H9 (cell line): ENCODE results near the gene GNLY. TPM values are rescaled to one million over a fixed set of nuclear protein-coding genes. Genes with fewer than 3 reads are reported as not detected.

Experiments used
- DNase-seq: peaks from one replicate; pipeline ENCODE4 v3.0.0-alpha.2; 2017
- H2AFZ ChIP-seq: one replicate; pipeline ENCODE4 v1.6.1; 2013; ENCODE audit warnings: mild to moderate bottlenecking, low read length, control low read depth, moderate library complexity
- H2AK5ac ChIP-seq: 2 replicates; pipeline ENCODE4 v1.6.1; 2013; ENCODE audit warnings: low read length, control low read depth, mixed read lengths; ENCODE audit not compliant: insufficient read length
- H2BK120ac ChIP-seq: one replicate; pipeline ENCODE4 v1.6.1; 2013; ENCODE audit warnings: low read depth, mild to moderate bottlenecking, low read length, control low read depth, inconsistent platforms; ENCODE audit not compliant: poor library complexity, severe bottlenecking
- H2BK12ac ChIP-seq: 2 replicates; pipeline ENCODE4 v1.6.1; 2013; ENCODE audit warnings: low read length, control low read depth, mixed read lengths, low read depth; ENCODE audit not compliant: insufficient read length
- H2BK15ac ChIP-seq: 2 replicates; pipeline ENCODE4 v1.6.1; 2013; ENCODE audit warnings: low read depth, low read length, control low read depth
- H2BK20ac ChIP-seq: one replicate; pipeline ENCODE4 v1.6.1; 2013; ENCODE audit warnings: low read depth, mild to moderate bottlenecking, low read length, control low read depth, inconsistent platforms; ENCODE audit not compliant: poor library complexity, severe bottlenecking
- H2BK5ac ChIP-seq: 2 replicates; pipeline ENCODE4 v1.6.1; 2013; ENCODE audit warnings: low read length, control low read depth, mixed read lengths; ENCODE audit not compliant: insufficient read length
- H3K14ac ChIP-seq: 2 replicates; pipeline ENCODE4 v1.6.1; 2013; ENCODE audit warnings: low read length, control low read depth; ENCODE audit not compliant: insufficient read depth
- H3K18ac ChIP-seq: 2 replicates; pipeline ENCODE4 v1.6.1; 2013; ENCODE audit warnings: low read depth, mild to moderate bottlenecking, mixed read lengths, low read length, control low read depth; ENCODE audit not compliant: insufficient read length
- H3K23ac ChIP-seq: 2 replicates; pipeline ENCODE4 v1.6.1; 2013; ENCODE audit warnings: low read length, control low read depth, mixed read lengths, low read depth; ENCODE audit not compliant: insufficient read length
- H3K23me2 ChIP-seq: 2 replicates; pipeline ENCODE4 v1.6.1; 2013; ENCODE audit warnings: low read depth, mild to moderate bottlenecking, mixed read lengths, low read length, control low read depth; ENCODE audit not compliant: insufficient read length, poor library complexity, severe bottlenecking
- H3K27ac ChIP-seq: 2 replicates; pipeline ENCODE4 v1.5.1; 2013; ENCODE audit warnings: low read length, control low read depth, mixed read lengths, low read depth; ENCODE audit not compliant: insufficient read length
- H3K27me3 ChIP-seq: 2 replicates; pipeline ENCODE4 v1.6.1; 2013; ENCODE audit warnings: low read length, control low read depth, inconsistent platforms; ENCODE audit not compliant: insufficient read depth
- H3K4ac ChIP-seq: 2 replicates; pipeline ENCODE4 v1.6.1; 2013; ENCODE audit warnings: low read depth, mild to moderate bottlenecking, control low read depth, inconsistent platforms, low read length, moderate library complexity
- H3K4me1 ChIP-seq: 2 replicates; pipeline ENCODE4 v1.6.1; 2013; ENCODE audit warnings: low read length, control low read depth, inconsistent platforms; ENCODE audit not compliant: insufficient read depth
- H3K4me2 ChIP-seq: 2 replicates; pipeline ENCODE4 v1.6.1; 2013; ENCODE audit warnings: low read length, control low read depth, mixed read lengths; ENCODE audit not compliant: insufficient read length, insufficient read depth
- H3K56ac ChIP-seq: 2 replicates; pipeline ENCODE4 v1.6.1; 2013; ENCODE audit warnings: low read depth, mild to moderate bottlenecking, mixed read lengths, low read length, control low read depth; ENCODE audit not compliant: insufficient read length
- H3K79me1 ChIP-seq: 2 replicates; pipeline ENCODE4 v1.6.1; 2013; ENCODE audit warnings: low read depth, mild to moderate bottlenecking, moderate library complexity, low read length, control low read depth, inconsistent platforms; ENCODE audit not compliant: insufficient read depth, poor library complexity, severe bottlenecking
- H3K79me2 ChIP-seq: 2 replicates; pipeline ENCODE4 v1.6.1; 2013; ENCODE audit warnings: low read length, control low read depth, inconsistent platforms; ENCODE audit not compliant: insufficient read depth
- H3K9ac ChIP-seq: 2 replicates; pipeline ENCODE4 v1.6.1; 2013; ENCODE audit warnings: low read length, control low read depth, mixed read lengths; ENCODE audit not compliant: insufficient read length; ENCODE audit errors: extremely low read depth
- H3K9me3 ChIP-seq: one replicate; pipeline ENCODE4 v1.6.1; 2013; ENCODE audit warnings: low read depth, low read length, inconsistent platforms; ENCODE audit not compliant: control insufficient read depth
- H3T11ph ChIP-seq: one replicate; pipeline ENCODE4 v1.6.1; 2013; ENCODE audit warnings: mild to moderate bottlenecking, low read length, control low read depth, inconsistent platforms
- H4K20me1 ChIP-seq: one replicate; pipeline ENCODE4 v1.6.1; 2013; ENCODE audit not compliant: control insufficient read depth, insufficient read length, insufficient read depth
- H4K5ac ChIP-seq: 2 replicates; pipeline ENCODE4 v1.6.1; 2013; ENCODE audit warnings: low read depth, mild to moderate bottlenecking, mixed read lengths, low read length, control low read depth; ENCODE audit not compliant: insufficient read length
- H4K8ac ChIP-seq: replicated peaks from 2 replicates; pipeline ENCODE4 v1.6.1; 2013; ENCODE audit warnings: low read length, control low read depth, mixed read lengths, low read depth; ENCODE audit not compliant: insufficient read length
- H4K91ac ChIP-seq: 2 replicates; pipeline ENCODE4 v1.6.1; 2013; ENCODE audit warnings: low read depth, mild to moderate bottlenecking, moderate library complexity, mixed read lengths, low read length, control low read depth; ENCODE audit not compliant: insufficient read length
- H3K27ac Mint-ChIP-seq, 3 experiments: 2 replicates in 2 of 3; 3 replicates in 1 of 3; pipeline ENCODE4 v1.8.0; 2020 to 2021; ENCODE audit warnings: mixed read lengths in 3 of 3, mild to moderate bottlenecking in 1 of 3, moderate library complexity in 1 of 3
- H3K27me3 Mint-ChIP-seq: 2 replicates; pipeline ENCODE4 v1.8.0; 2021; ENCODE audit warnings: low read depth, mild to moderate bottlenecking, moderate library complexity, mixed read lengths
- H3K36me3 Mint-ChIP-seq, 3 experiments: 2 replicates in 2 of 3; 3 replicates in 1 of 3; pipeline ENCODE4 v1.8.0; 2020 to 2021; ENCODE audit warnings: low read depth in 3 of 3, mixed read lengths in 3 of 3; ENCODE audit not compliant: insufficient read depth in 1 of 3
- H3K4me1 Mint-ChIP-seq, 2 experiments: 2 replicates each; pipeline ENCODE4 v1.8.0; 2020; ENCODE audit warnings: mixed read lengths in 2 of 2
- H3K4me3 Mint-ChIP-seq, 2 experiments: 2 replicates in 1 of 2; 3 replicates in 1 of 2; pipeline ENCODE4 v1.8.0; 2020 to 2021; ENCODE audit warnings: mild to moderate bottlenecking in 2 of 2, mixed read lengths in 2 of 2, moderate library complexity in 1 of 2
- H3K9me3 Mint-ChIP-seq, 2 experiments: 2 replicates in 1 of 2; 3 replicates in 1 of 2; pipeline ENCODE4 v1.8.0; 2020; ENCODE audit warnings: mild to moderate bottlenecking in 2 of 2, mixed read lengths in 2 of 2, moderate library complexity in 1 of 2
- CTCF ChIP-seq: fragments of 200-600 bp; sonication (generic); conservative IDR thresholded peaks from 3 replicates; pipeline ENCODE4 v1.8.0; 2021; ENCODE audit warnings: antibody characterized with exemption, mild to moderate bottlenecking
- WGBS: extraction: QIAGEN DNeasy Blood & Tissue Kit; methylation state at CpG from one replicate; pipeline ENCODE4 v1.1.7; 2013; ENCODE audit warnings: missing lambda C conversion rate, low lambda C conversion rate, mixed read lengths; ENCODE audit not compliant: insufficient read length; ENCODE audit errors: extremely low coverage; 5-methylcytosine and 5-hydroxymethylcytosine counted together
- total RNA-seq: library from RNA; stranded (reverse); gene quantifications from 2 replicates; pipeline ENCODE4 v1.2.1, GENCODE V29; 2021

The GNLY gene
- total RNA-seq, 1 experiment from 2014 or later: not detected

GRCh38 chr2:85666016-85666415 lies 28.1 kb upstream of the GNLY start:
- no peaks in the 10 kb centered on the region for H3K9me3 ChIP-seq
- H2BK12ac ChIP-seq: no peak overlapping the region
- no peak overlapping the region for H3K9ac ChIP-seq
- H3K27me3 Mint-ChIP-seq: peaks cover 7% of the 10 kb centered on the region
- no peaks in the 10 kb centered on the region for H3K79me1 ChIP-seq
- H2BK5ac ChIP-seq: no peak overlapping the region
- no peak overlapping the region for H2AK5ac ChIP-seq
- H3K4me1 Mint-ChIP-seq: peaks cover 3 to 4% of the 10 kb centered on the region in 2 experiments; a peak in 1 of 4 replicates
- no peaks in the 10 kb centered on the region for H3K79me2 ChIP-seq
- WGBS: no CpG with 5 or more reads among the region's 6 CpGs
- DNase-seq: no peak
- no peak overlapping the region for H3K4me2 ChIP-seq
- no peak for TF ChIP-seq CTCF
- no peak overlapping the region for H2BK15ac ChIP-seq
- H3K36me3 Mint-ChIP-seq: no peaks in the 10 kb centered on the region
- H3K27me3 ChIP-seq: no peaks in the 10 kb centered on the region
- no peaks in the 10 kb centered on the region for H3K9me3 Mint-ChIP-seq
- no peak overlapping the region for H2BK120ac ChIP-seq
- no peak overlapping the region for H3K56ac ChIP-seq
- H3K4me3 Mint-ChIP-seq: no peak overlapping the region; a peak in 1 of 5 replicates
- no peaks in the 10 kb centered on the region for H4K20me1 ChIP-seq
- H2BK20ac ChIP-seq: no peak overlapping the region
- no peak overlapping the region for H4K8ac ChIP-seq
- H4K91ac ChIP-seq: no peak overlapping the region
- no peak overlapping the region for H3K27ac ChIP-seq
- no peaks in the 10 kb centered on the region for H3K4me1 ChIP-seq
- no peak overlapping the region for H3T11ph ChIP-seq
- no peak overlapping the region for H3K23ac ChIP-seq
- H3K14ac ChIP-seq: no peak overlapping the region
- no peak overlapping the region for H3K18ac ChIP-seq
- H4K5ac ChIP-seq: no peak overlapping the region
- peak overlapping the region; percentile 25 to 86 (median 61); a peak in 2 of 7 replicates for H3K27ac Mint-ChIP-seq
- H3K23me2 ChIP-seq: no peaks in the 10 kb centered on the region
- H3K4ac ChIP-seq: no peak overlapping the region
- H2AFZ ChIP-seq: no peak overlapping the region
